WTC11 (cell line): ENCODE data around the gene PTCD3. TPM values are rescaled to one million over a fixed set of nuclear protein-coding genes. Genes with fewer than 3 reads are reported as not detected.

Experiments used
- ATAC-seq: fragments of 200-7000 bp; cut with Tn5 transposase; 2 replicates; pipeline ENCODE4 v1.10.0; 2021; ENCODE audit warnings: mild to moderate bottlenecking, moderate library complexity
- CTCF ChIA-PET: fragments of 300-600 bp; sonication (Branson Sonifier 250); formaldehyde crosslinking; loops from one replicate; lab custom pipeline; 2021; ENCODE audit warnings: antibody characterized with exemption; lab: Charles Lee
- POLR2A ChIA-PET: fragments of 350-600 bp; sonication (Branson Sonifier 250); formaldehyde crosslinking; loops from one replicate; lab custom pipeline; 2021; ENCODE audit warnings: antibody characterized with exemption; lab: Charles Lee
- DNase-seq: peaks from one replicate; pipeline ENCODE4 v3.0.0; 2021; ENCODE audit warnings: low spot score
- H3K27ac Mint-ChIP-seq: 2 replicates; pipeline ENCODE4 v1.8.0; 2021; ENCODE audit warnings: mixed read lengths
- H3K27me3 Mint-ChIP-seq: 2 replicates; pipeline ENCODE4 v1.8.0; 2021; ENCODE audit warnings: low read depth, mild to moderate bottlenecking, moderate library complexity, mixed read lengths
- H3K36me3 Mint-ChIP-seq: 2 replicates; pipeline ENCODE4 v1.8.0; 2021; ENCODE audit warnings: mixed read lengths
- H3K4me1 Mint-ChIP-seq: 2 replicates; pipeline ENCODE4 v1.8.0; 2022; ENCODE audit warnings: mixed read lengths
- H3K4me3 Mint-ChIP-seq: 2 replicates; pipeline ENCODE4 v1.8.0; 2021; ENCODE audit warnings: mild to moderate bottlenecking, moderate library complexity, mixed read lengths
- H3K9me3 Mint-ChIP-seq: 2 replicates; pipeline ENCODE4 v1.8.0; 2021; ENCODE audit warnings: mixed read lengths
- ARID4B ChIP-seq: sonication (generic); formaldehyde crosslinking; IDR thresholded peaks from 2 replicates; pipeline ENCODE4 v1.8.0; 2023; ENCODE audit warnings: missing genetic modification reagents, mild to moderate bottlenecking, borderline replicate concordance
- ATF1 ChIP-seq: sonication (generic); formaldehyde crosslinking; IDR thresholded peaks from 2 replicates; pipeline ENCODE4 v1.8.1; 2023; ENCODE audit warnings: mild to moderate bottlenecking, moderate library complexity, missing genetic modification reagents
- CBFB ChIP-seq: sonication (generic); formaldehyde crosslinking; IDR thresholded peaks from 2 replicates; pipeline ENCODE4 v1.8.1; 2022; ENCODE audit warnings: mild to moderate bottlenecking, low read depth, missing genetic modification reagents
- CDX4 ChIP-seq: fragments of 250-450 bp; sonication (Bioruptor Pico); IDR thresholded peaks from 2 replicates; pipeline ENCODE4 v1.9.0; 2021; ENCODE audit warnings: moderate library complexity, mild to moderate bottlenecking, inconsistent platforms, borderline replicate concordance
- E2F5 ChIP-seq: sonication (generic); formaldehyde crosslinking; IDR thresholded peaks from 2 replicates; pipeline ENCODE4 v1.8.1; 2022; ENCODE audit warnings: mild to moderate bottlenecking, moderate library complexity, missing genetic modification reagents
- EMX1 ChIP-seq: fragments of 250-450 bp; sonication (Bioruptor Pico); IDR thresholded peaks from 2 replicates; pipeline ENCODE4 v1.8.0; 2021; ENCODE audit warnings: mild to moderate bottlenecking
- ETV6 ChIP-seq: sonication (generic); formaldehyde crosslinking; IDR thresholded peaks from 2 replicates; pipeline ENCODE4 v1.8.1; 2022; ENCODE audit warnings: mild to moderate bottlenecking, missing genetic modification reagents
- JAZF1 ChIP-seq: fragments of 250-450 bp; sonication (Bioruptor Pico); IDR thresholded peaks from 2 replicates; pipeline ENCODE4 v1.9.0; 2021; ENCODE audit warnings: moderate library complexity, mild to moderate bottlenecking, inconsistent platforms
- NFE2L1 ChIP-seq: sonication (generic); formaldehyde crosslinking; IDR thresholded peaks from 2 replicates; pipeline ENCODE4 v1.8.1; 2023; ENCODE audit warnings: missing genetic modification reagents
- NFYB ChIP-seq: sonication (generic); formaldehyde crosslinking; conservative IDR thresholded peaks from 2 replicates; pipeline ENCODE4 v1.8.0; 2022; ENCODE audit warnings: low read depth, missing genetic modification reagents
- NR2C2 ChIP-seq: sonication (generic); formaldehyde crosslinking; IDR thresholded peaks from 2 replicates; pipeline ENCODE4 v1.8.0; 2022; ENCODE audit warnings: mild to moderate bottlenecking, missing genetic modification reagents
- SOX15 ChIP-seq: fragments of 250-450 bp; sonication (Bioruptor Pico); IDR thresholded peaks from 2 replicates; pipeline ENCODE4 v1.9.0; 2021; ENCODE audit warnings: mild to moderate bottlenecking
- TP53 ChIP-seq: sonication (generic); formaldehyde crosslinking; IDR thresholded peaks from 2 replicates; pipeline ENCODE4 v1.8.1; 2023; ENCODE audit warnings: mild to moderate bottlenecking, missing genetic modification reagents
- ZBTB21 ChIP-seq: sonication (generic); formaldehyde crosslinking; IDR thresholded peaks from 2 replicates; pipeline ENCODE4 v1.8.1; 2023; ENCODE audit warnings: mild to moderate bottlenecking, missing genetic modification reagents, borderline replicate concordance
- ZNF121 ChIP-seq: sonication (generic); formaldehyde crosslinking; IDR thresholded peaks from 2 replicates; pipeline ENCODE4 v1.8.0; 2023; ENCODE audit warnings: missing genetic modification reagents
- ZNF317 ChIP-seq: sonication (generic); formaldehyde crosslinking; IDR thresholded peaks from 2 replicates; pipeline ENCODE4 v1.8.1; 2023; ENCODE audit warnings: low read depth, mild to moderate bottlenecking, moderate library complexity, missing genetic modification reagents, borderline replicate concordance
- ZNF396 ChIP-seq: fragments of 250-450 bp; sonication (Bioruptor Pico); IDR thresholded peaks from 2 replicates; pipeline ENCODE4 v1.8.0; 2021; ENCODE audit warnings: mild to moderate bottlenecking, moderate library complexity, borderline replicate concordance
- ZNF532 ChIP-seq: fragments of 250-450 bp; sonication (Bioruptor Pico); IDR thresholded peaks from 2 replicates; pipeline ENCODE4 v1.9.0; 2021; ENCODE audit warnings: mild to moderate bottlenecking, borderline replicate concordance
- total RNA-seq: library from RNA; stranded (reverse); gene quantifications from 3 replicates; pipeline ENCODE4 v1.2.3, GENCODE V29; 2021
- TF ChIP-seq, protein P1 (sequence below): sonication (generic); formaldehyde crosslinking; IDR thresholded peaks from 2 replicates; pipeline ENCODE4 v1.8.1; 2022; ENCODE audit warnings: low read depth, missing genetic modification reagents, borderline replicate concordance
- TF ChIP-seq, protein P2 (sequence below): sonication (generic); formaldehyde crosslinking; IDR thresholded peaks from 2 replicates; pipeline ENCODE4 v1.8.0; 2022; ENCODE audit warnings: mild to moderate bottlenecking, missing genetic modification reagents
- TF ChIP-seq, protein P3 (sequence below): sonication (generic); formaldehyde crosslinking; IDR thresholded peaks from 2 replicates; pipeline ENCODE4 v1.8.0; 2022; ENCODE audit warnings: missing genetic modification reagents

Gene PTCD3
- total RNA-seq, 1 experiment from 2014 or later = 192 TPM

DNA sequence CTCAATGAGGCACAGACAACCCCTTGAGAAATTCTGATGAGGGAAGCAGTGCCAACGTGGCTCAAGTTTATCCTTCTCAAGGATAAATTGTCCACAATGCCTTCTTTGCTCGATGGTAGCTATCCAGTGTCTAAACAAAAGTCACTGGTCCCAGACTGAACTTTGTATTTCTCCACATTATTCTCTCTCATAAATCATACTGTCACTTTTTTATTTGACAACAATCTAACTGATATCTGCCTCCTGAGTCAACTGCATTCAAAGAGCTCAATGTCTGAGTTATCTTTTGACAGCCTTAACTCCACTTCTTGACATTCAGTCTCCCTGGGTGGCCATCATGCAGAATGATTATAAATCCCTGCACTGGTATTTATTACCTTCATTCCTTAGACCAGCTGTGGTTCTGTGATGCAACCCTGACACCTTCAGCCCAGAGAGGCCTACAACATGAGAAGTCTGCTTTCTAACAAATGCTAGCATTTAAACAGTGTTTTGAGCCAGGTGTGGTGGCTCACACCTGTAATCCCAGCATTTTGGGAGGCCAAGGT is 51.0 kb downstream of the PTCD3 start:
- POLR2A ChIA-PET = no interaction called here
- Mint-ChIP-seq H3K4me1 (no peaks in the 10 kb centered on the region), H3K27ac (no peak overlapping the region), H3K36me3 (peaks cover 49% of the 10 kb centered on the region), H3K27me3 (no peaks in the 10 kb centered on the region), H3K4me3 (no peak overlapping the region), H3K9me3 (no peaks in the 10 kb centered on the region)
- no peak for ATAC-seq
- TF ChIP-seq CBFB (CRISPR knock-in tag) = no peak
- TF ChIP-seq TP53 (CRISPR knock-in tag) = no peak
- TF ChIP-seq NFYB (CRISPR knock-in tag) = no peak
- TF ChIP-seq ZNF532 = no peak
- no peak for TF ChIP-seq ATF1 (CRISPR knock-in tag)
- no peak for TF ChIP-seq NFE2L1 (CRISPR knock-in tag)
- TF ChIP-seq EMX1 (CRISPR knock-in tag) = no peak
- TF ChIP-seq ZNF317 = no peak
- TF ChIP-seq ZNF396 (CRISPR knock-in tag) = no peak
- TF ChIP-seq, protein P1, sequence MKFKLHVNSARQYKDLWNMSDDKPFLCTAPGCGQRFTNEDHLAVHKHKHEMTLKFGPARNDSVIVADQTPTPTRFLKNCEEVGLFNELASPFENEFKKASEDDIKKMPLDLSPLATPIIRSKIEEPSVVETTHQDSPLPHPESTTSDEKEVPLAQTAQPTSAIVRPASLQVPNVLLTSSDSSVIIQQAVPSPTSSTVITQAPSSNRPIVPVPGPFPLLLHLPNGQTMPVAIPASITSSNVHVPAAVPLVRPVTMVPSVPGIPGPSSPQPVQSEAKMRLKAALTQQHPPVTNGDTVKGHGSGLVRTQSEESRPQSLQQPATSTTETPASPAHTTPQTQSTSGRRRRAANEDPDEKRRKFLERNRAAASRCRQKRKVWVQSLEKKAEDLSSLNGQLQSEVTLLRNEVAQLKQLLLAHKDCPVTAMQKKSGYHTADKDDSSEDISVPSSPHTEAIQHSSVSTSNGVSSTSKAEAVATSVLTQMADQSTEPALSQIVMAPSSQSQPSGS = no peak
- TF ChIP-seq ZBTB21 = no peak
- no peak for TF ChIP-seq ARID4B (CRISPR knock-in tag)
- TF ChIP-seq ZNF121 = no peak
- TF ChIP-seq JAZF1 (CRISPR knock-in tag) = no peak
- CTCF ChIA-PET = no interaction called here
- no peak for DNase-seq

DNA sequence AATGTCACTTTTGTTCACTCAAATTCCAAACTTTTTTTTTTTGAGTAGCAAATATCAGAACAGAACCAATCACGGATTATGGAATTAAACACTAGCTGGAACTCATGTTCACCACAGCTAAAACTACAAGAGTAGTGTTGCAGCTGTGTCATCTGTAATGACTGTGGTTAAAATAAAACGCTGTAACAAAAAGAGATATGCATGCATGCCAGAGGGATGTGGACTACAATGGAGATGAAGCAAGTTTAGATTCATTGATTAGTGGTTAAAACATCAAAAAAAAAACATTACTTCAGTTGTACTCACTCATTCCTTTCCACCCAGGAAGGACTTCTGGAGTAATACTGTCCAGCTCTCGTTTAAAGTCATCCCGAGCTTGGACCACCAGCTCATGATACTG is 52.3 kb downstream of the PTCD3 start:
- no peaks in the 10 kb centered on the region for H3K27me3 Mint-ChIP-seq
- H3K9me3 Mint-ChIP-seq = no peaks in the 10 kb centered on the region
- ChIA-PET CTCF (no interaction called here), POLR2A (no interaction called here)
- no peak overlapping the region for H3K4me3 Mint-ChIP-seq
- peaks cover 53% of the 10 kb centered on the region for H3K36me3 Mint-ChIP-seq
- H3K27ac Mint-ChIP-seq = no peak overlapping the region
- no peaks in the 10 kb centered on the region for H3K4me1 Mint-ChIP-seq
- DNase-seq = no peak
- ATAC-seq = no peak
- TF ChIP-seq ETV6 (CRISPR knock-in tag) (no peak), CDX4 (CRISPR knock-in tag) (no peak), SOX15 (CRISPR knock-in tag) (no peak), NR2C2 (CRISPR knock-in tag) (no peak), E2F5 (CRISPR knock-in tag) (no peak)
- TF ChIP-seq, protein P2, sequence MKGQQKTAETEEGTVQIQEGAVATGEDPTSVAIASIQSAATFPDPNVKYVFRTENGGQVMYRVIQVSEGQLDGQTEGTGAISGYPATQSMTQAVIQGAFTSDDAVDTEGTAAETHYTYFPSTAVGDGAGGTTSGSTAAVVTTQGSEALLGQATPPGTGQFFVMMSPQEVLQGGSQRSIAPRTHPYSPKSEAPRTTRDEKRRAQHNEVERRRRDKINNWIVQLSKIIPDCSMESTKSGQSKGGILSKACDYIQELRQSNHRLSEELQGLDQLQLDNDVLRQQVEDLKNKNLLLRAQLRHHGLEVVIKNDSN = no peak
- TF ChIP-seq, protein P3, sequence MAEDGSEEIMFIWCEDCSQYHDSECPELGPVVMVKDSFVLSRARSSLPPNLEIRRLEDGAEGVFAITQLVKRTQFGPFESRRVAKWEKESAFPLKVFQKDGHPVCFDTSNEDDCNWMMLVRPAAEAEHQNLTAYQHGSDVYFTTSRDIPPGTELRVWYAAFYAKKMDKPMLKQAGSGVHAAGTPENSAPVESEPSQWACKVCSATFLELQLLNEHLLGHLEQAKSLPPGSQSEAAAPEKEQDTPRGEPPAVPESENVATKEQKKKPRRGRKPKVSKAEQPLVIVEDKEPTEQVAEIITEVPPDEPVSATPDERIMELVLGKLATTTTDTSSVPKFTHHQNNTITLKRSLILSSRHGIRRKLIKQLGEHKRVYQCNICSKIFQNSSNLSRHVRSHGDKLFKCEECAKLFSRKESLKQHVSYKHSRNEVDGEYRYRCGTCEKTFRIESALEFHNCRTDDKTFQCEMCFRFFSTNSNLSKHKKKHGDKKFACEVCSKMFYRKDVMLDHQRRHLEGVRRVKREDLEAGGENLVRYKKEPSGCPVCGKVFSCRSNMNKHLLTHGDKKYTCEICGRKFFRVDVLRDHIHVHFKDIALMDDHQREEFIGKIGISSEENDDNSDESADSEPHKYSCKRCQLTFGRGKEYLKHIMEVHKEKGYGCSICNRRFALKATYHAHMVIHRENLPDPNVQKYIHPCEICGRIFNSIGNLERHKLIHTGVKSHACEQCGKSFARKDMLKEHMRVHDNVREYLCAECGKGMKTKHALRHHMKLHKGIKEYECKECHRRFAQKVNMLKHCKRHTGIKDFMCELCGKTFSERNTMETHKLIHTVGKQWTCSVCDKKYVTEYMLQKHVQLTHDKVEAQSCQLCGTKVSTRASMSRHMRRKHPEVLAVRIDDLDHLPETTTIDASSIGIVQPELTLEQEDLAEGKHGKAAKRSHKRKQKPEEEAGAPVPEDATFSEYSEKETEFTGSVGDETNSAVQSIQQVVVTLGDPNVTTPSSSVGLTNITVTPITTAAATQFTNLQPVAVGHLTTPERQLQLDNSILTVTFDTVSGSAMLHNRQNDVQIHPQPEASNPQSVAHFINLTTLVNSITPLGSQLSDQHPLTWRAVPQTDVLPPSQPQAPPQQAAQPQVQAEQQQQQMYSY (CRISPR knock-in tag) = no peak
